IMR-90 (cell line): ENCODE measurements around the gene SLC25A21. TPM values are rescaled to one million over a fixed set of nuclear protein-coding genes. Genes with fewer than 3 reads are reported as not detected.

ENCODE experiments used
- ATAC-seq: fragments of 200-7000 bp; cut with Tn5 transposase; 2 replicates; pipeline ENCODE4 v1.9.1; 2020; ENCODE audit warnings: low read depth, mild to moderate bottlenecking, moderate library complexity
- BruUV-seq: library from RNA; stranded (reverse); fragments of 400-500 nt; replicated peaks from 2 replicates; lab custom pipeline; 2021; lab: Mats Ljungman, UMichigan
- CTCF ChIA-PET: fragments of 300-600 bp; formaldehyde crosslinking; extraction: SDS; loops from one replicate; lab custom pipeline; 2021; ENCODE audit warnings: antibody characterized with exemption; lab: Yijun Ruan, JAX
- POLR2A ChIA-PET: fragments of 300-600 bp; sonication (Branson Sonifier 250); formaldehyde crosslinking; loops from one replicate; lab custom pipeline; 2022; ENCODE audit warnings: antibody characterized with exemption; ENCODE audit not compliant: unreplicated experiment; lab: Charles Lee
- DNase-seq: peaks from one replicate; pipeline ENCODE4 v3.0.0; 2013
- H2AFZ ChIP-seq: replicated peaks from 2 replicates; pipeline ENCODE3; 2013; ENCODE audit warnings: low read length, mild to moderate bottlenecking; ENCODE audit not compliant: poor library complexity
- H2AK5ac ChIP-seq: 2 replicates; pipeline ENCODE4 v1.6.1; 2013; ENCODE audit warnings: low read depth, low read length, inconsistent platforms
- H2AK9ac ChIP-seq: replicated peaks from 2 replicates; pipeline ENCODE3; 2013; ENCODE audit warnings: mild to moderate bottlenecking, low read depth, low read length, moderate library complexity; ENCODE audit not compliant: poor library complexity
- H2BK120ac ChIP-seq: 2 replicates; pipeline ENCODE4 v1.6.1; 2013; ENCODE audit warnings: low read depth, low read length, inconsistent platforms
- H2BK15ac ChIP-seq: 3 replicates; pipeline ENCODE4 v1.6.1; 2013; ENCODE audit warnings: low read depth, low read length, inconsistent platforms
- H2BK20ac ChIP-seq: 2 replicates; pipeline ENCODE4 v1.6.1; 2013; ENCODE audit warnings: low read depth, mild to moderate bottlenecking, inconsistent platforms, low read length, moderate library complexity
- H2BK5ac ChIP-seq: 2 replicates; pipeline ENCODE4 v1.6.1; 2013; ENCODE audit warnings: mild to moderate bottlenecking, low read depth, low read length, inconsistent platforms; ENCODE audit not compliant: poor library complexity, severe bottlenecking
- H3K14ac ChIP-seq: replicated peaks from 2 replicates; pipeline ENCODE4 v1.6.1; 2013; ENCODE audit warnings: low read depth, low read length, inconsistent platforms
- H3K18ac ChIP-seq: 2 replicates; pipeline ENCODE4 v1.6.1; 2013; ENCODE audit warnings: low read depth, low read length, control low read depth
- H3K23ac ChIP-seq: 2 replicates; pipeline ENCODE4 v1.6.1; 2013; ENCODE audit warnings: low read depth, low read length, inconsistent platforms
- H3K27ac ChIP-seq: 2 replicates; pipeline ENCODE4 v1.5.1; 2013; ENCODE audit warnings: mild to moderate bottlenecking, control low read depth, low read length; ENCODE audit not compliant: insufficient read depth
- H3K27me3 ChIP-seq: 2 replicates; pipeline ENCODE4 v1.6.1; 2013; ENCODE audit warnings: low read length; ENCODE audit not compliant: control insufficient read depth, insufficient read depth
- H3K36me3 ChIP-seq: 2 replicates; pipeline ENCODE4 v1.6.1; 2013; ENCODE audit warnings: low read length, mixed read lengths; ENCODE audit not compliant: control insufficient read depth, insufficient read depth
- H3K4ac ChIP-seq: 2 replicates; pipeline ENCODE4 v1.6.1; 2013; ENCODE audit warnings: low read depth, low read length, inconsistent platforms
- H3K4me1 ChIP-seq: 2 replicates; pipeline ENCODE4 v1.6.1; 2013; ENCODE audit warnings: low read length, mixed read lengths; ENCODE audit not compliant: control insufficient read depth, insufficient read depth
- H3K4me2 ChIP-seq: 2 replicates; pipeline ENCODE4 v1.6.1; 2013; ENCODE audit warnings: low read depth, mild to moderate bottlenecking, control low read depth, low read length, moderate library complexity
- H3K4me3 ChIP-seq: 2 replicates; pipeline ENCODE4 v1.5.1; 2013; ENCODE audit warnings: low read depth, mild to moderate bottlenecking, control low read depth, low read length, moderate library complexity; ENCODE audit not compliant: insufficient read depth
- H3K56ac ChIP-seq: 2 replicates; pipeline ENCODE4 v1.6.1; 2013; ENCODE audit warnings: low read length, inconsistent platforms; ENCODE audit not compliant: insufficient read depth; ENCODE audit errors: extremely low read depth
- H3K79me1 ChIP-seq, 2 experiments: 2 replicates each; pipeline ENCODE4 v1.6.1; 2013; ENCODE audit warnings: low read length in 2 of 2, inconsistent platforms in 1 of 2, low read depth in 1 of 2
- H3K9ac ChIP-seq: 2 replicates; pipeline ENCODE4 v1.6.1; 2013; ENCODE audit warnings: low read depth, low read length, control low read depth
- H3K9me1 ChIP-seq: 2 replicates; pipeline ENCODE4 v1.6.1; 2013; ENCODE audit warnings: low read length, inconsistent platforms; ENCODE audit not compliant: insufficient read depth
- H3K9me3 ChIP-seq: 2 replicates; pipeline ENCODE4 v1.6.1; 2013; ENCODE audit warnings: low read length; ENCODE audit not compliant: control insufficient read depth, insufficient read depth
- H4K20me1 ChIP-seq: 2 replicates; pipeline ENCODE4 v1.6.1; 2013; ENCODE audit warnings: low read length, inconsistent platforms; ENCODE audit not compliant: insufficient read depth
- H4K5ac ChIP-seq: 2 replicates; pipeline ENCODE4 v1.6.1; 2013; ENCODE audit warnings: mild to moderate bottlenecking, low read depth, low read length, control low read depth
- H4K8ac ChIP-seq, 2 experiments: 2 replicates each; pipeline ENCODE4 v1.6.1; 2013; ENCODE audit warnings: low read depth in 2 of 2, low read length in 2 of 2, control low read depth in 1 of 2, inconsistent platforms in 1 of 2
- H4K91ac ChIP-seq: 2 replicates; pipeline ENCODE4 v1.6.1; 2013; ENCODE audit warnings: low read depth, low read length, inconsistent platforms; ENCODE audit not compliant: insufficient read depth
- BHLHE40 ChIP-seq: fragments of 150-350 bp; IDR thresholded peaks from 2 replicates; pipeline ENCODE4 v1.6.1; 2016; ENCODE audit warnings: mild to moderate bottlenecking, low read depth, low read length
- CEBPB ChIP-seq: IDR thresholded peaks from 2 replicates; pipeline ENCODE4 v1.6.1; 2012; ENCODE audit warnings: low read depth, low read length, improper control_type of control experiment
- CHD1 ChIP-seq: IDR thresholded peaks from 2 replicates; pipeline ENCODE4 v1.6.1; 2012; ENCODE audit warnings: low read depth, low read length, improper control_type of control experiment
- CTCF ChIP-seq: conservative IDR thresholded peaks from 2 replicates; pipeline ENCODE4 v1.5.1; 2012; ENCODE audit warnings: mild to moderate bottlenecking, low read depth, low read length, improper control_type of control experiment
- ELK1 ChIP-seq: fragments of 150-350 bp; IDR thresholded peaks from 2 replicates; pipeline ENCODE4 v1.6.1; 2016; ENCODE audit warnings: low read depth, mild to moderate bottlenecking, low read length, moderate library complexity, borderline replicate concordance
- FOS ChIP-seq: fragments of 150-350 bp; IDR thresholded peaks from 2 replicates; pipeline ENCODE4 v1.6.1; 2016; ENCODE audit warnings: low read depth, low read length
- MAFK ChIP-seq: IDR thresholded peaks from 2 replicates; pipeline ENCODE4 v1.6.1; 2012; ENCODE audit warnings: low read depth, low read length, improper control_type of control experiment
- MAZ ChIP-seq: IDR thresholded peaks from 2 replicates; pipeline ENCODE4 v1.6.1; 2012; ENCODE audit warnings: low read depth, mild to moderate bottlenecking, low read length, improper control_type of control experiment, moderate library complexity, borderline replicate concordance
- MXI1 ChIP-seq: IDR thresholded peaks from 2 replicates; pipeline ENCODE4 v1.6.1; 2012; ENCODE audit warnings: low read depth, mild to moderate bottlenecking, low read length, moderate library complexity, borderline replicate concordance
- POLR2A ChIP-seq: IDR thresholded peaks from 2 replicates; pipeline ENCODE4 v1.6.1; 2012; ENCODE audit warnings: mild to moderate bottlenecking, low read depth, low read length
- RAD21 ChIP-seq: IDR thresholded peaks from 2 replicates; pipeline ENCODE4 v1.6.1; 2012; ENCODE audit warnings: low read length, improper control_type of control experiment
- RFX5 ChIP-seq: IDR thresholded peaks from 2 replicates; pipeline ENCODE4 v1.8.0; 2012; ENCODE audit warnings: low read depth, mild to moderate bottlenecking, low read length, moderate library complexity
- SMC3 ChIP-seq: fragments of 150-350 bp; IDR thresholded peaks from 2 replicates; pipeline ENCODE4 v1.6.1; 2016; ENCODE audit warnings: low read depth, mild to moderate bottlenecking, antibody characterized with exemption, low read length, moderate library complexity
- USF2 ChIP-seq: fragments of 150-350 bp; IDR thresholded peaks from 2 replicates; pipeline ENCODE4 v1.6.1; 2017; ENCODE audit warnings: mild to moderate bottlenecking, antibody characterized with exemption, low read length, low read depth
- WGBS, 2 experiments: methylation state at CpG; one replicate each; pipeline versions ENCODE4 v1.1.5 to v1.1.7; 2013; ENCODE audit warnings: missing lambda C conversion rate in 2 of 2; ENCODE audit not compliant: insufficient read length in 1 of 2; ENCODE audit errors: extremely low coverage in 2 of 2; 5-methylcytosine and 5-hydroxymethylcytosine counted together
- dilution Hi-C: fragments of 300-500 bp; cut with HindIII; formaldehyde crosslinking; loops from one replicate; pipeline ENCODE4 v1.14.3; 2018; ENCODE audit warnings: low sequenced_read_pairs; ENCODE audit not compliant: unreplicated experiment
- in situ Hi-C: fragments of 300-500 bp; cut with MboI; formaldehyde crosslinking; loops from 3 replicates; pipeline ENCODE4 v1.14.3; 2019; ENCODE audit warnings: low sequenced_read_pairs, inconsistent platforms, mixed read lengths
- intact Hi-C: fragments of 100-400 bp; cut with micrococcal nuclease; formaldehyde crosslinking; loops from 2 replicates; pipeline ENCODE4 v1.10.0; 2022
- polyA plus RNA-seq, 3 experiments: library from polyadenylated mRNA; depleted of rRNA; stranded (reverse); fragments of >200 nt; gene quantifications; 2 replicates each; pipeline ENCODE4 v1.2.3, GENCODE V29; 2012; ENCODE audit warnings: low replicate concordance in 1 of 3
- total RNA-seq: library from RNA; depleted of rRNA; stranded (reverse); fragments of >200 nt; gene quantifications from 2 replicates; pipeline ENCODE4 v1.2.3, GENCODE V29; 2012

Gene SLC25A21
- total and polyA plus RNA-seq, 2 of the 4 experiments (the other 2 are of a cell fraction) = 0.62 to 0.90 TPM

- H3K27me3 ChIP-seq = no peaks in the 10 kb centered on the region
- H2AK5ac ChIP-seq = peak overlapping the region; percentile 32; the same call in 1 of the 2 replicates
- peak overlapping the region; percentile 36; the same call in 1 of the 2 replicates for H3K14ac ChIP-seq
- H2AK9ac ChIP-seq = no peak overlapping the region
- no peaks in the 10 kb centered on the region for H3K36me3 ChIP-seq
- H4K20me1 ChIP-seq = no peaks in the 10 kb centered on the region
- no peaks in the 10 kb centered on the region for H3K9me1 ChIP-seq
- H4K8ac ChIP-seq = no peak overlapping the region
- H3K23ac ChIP-seq = no peak overlapping the region
- H2BK15ac ChIP-seq = peak overlapping the region; percentile 70; the same call in 1 of the 3 replicates
- peaks cover 3% of the 10 kb centered on the region; the same call in 1 of the 2 replicates for H3K4me1 ChIP-seq
- H4K91ac ChIP-seq = no peak overlapping the region
- peak overlapping the region; percentile 51 for H2BK120ac ChIP-seq
- no peak overlapping the region for H3K56ac ChIP-seq
- H3K4me3 ChIP-seq = no peak overlapping the region
- dilution Hi-C loops (no loop called here), intact Hi-C loops (no loop called here), in situ Hi-C loops (no loop called here)
- H4K5ac ChIP-seq = no peak overlapping the region
- no TSS peak for BruUV-seq
- ATAC-seq (no peak), DNase-seq (no peak)
- H2BK5ac ChIP-seq = no peak overlapping the region
- no peak overlapping the region for H3K18ac ChIP-seq
- POLR2A ChIA-PET = no interaction called here
- H2BK20ac ChIP-seq = peak overlapping the region; percentile 27
- no peak overlapping the region for H2AFZ ChIP-seq
- WGBS, 2 experiments = 88% methylated on average over 1 of the region's 2 CpGs; no CpG with 5 or more reads in 1 of the 2 experiments
- no peak overlapping the region for H3K27ac ChIP-seq
- no peak overlapping the region for H3K9ac ChIP-seq
- H3K79me1 ChIP-seq = no peaks in the 10 kb centered on the region
- H3K4me2 ChIP-seq = no peak overlapping the region
- TF ChIP-seq USF2 = no peak
- no peak for TF ChIP-seq CHD1
- no peak for TF ChIP-seq MXI1
- TF ChIP-seq SMC3 = no peak
- TF ChIP-seq RFX5 = no peak
- no peak for TF ChIP-seq MAZ
- no peak for TF ChIP-seq BHLHE40
- TF ChIP-seq CTCF = no peak
- no peak for TF ChIP-seq POLR2A
- no peak for TF ChIP-seq ELK1
- no peak for TF ChIP-seq FOS
- TF ChIP-seq CEBPB = no peak
- TF ChIP-seq MAFK = no peak
- TF ChIP-seq RAD21 = no peak
- peak overlapping the region; percentile 16; the same call in 1 of the 2 replicates for H3K4ac ChIP-seq
- H3K9me3 ChIP-seq = no peaks in the 10 kb centered on the region
- CTCF ChIA-PET = interaction anchor here (0.8 to 1.1 kb wide), 2 partner anchors 93 to 386 kb away, joined by 3 to 5 read pairs; no protein-coding TSS in a partner anchor
Measured at GRCh38 chr14:37035401-37035800, 137.0 kb downstream of the SLC25A21 start.
